K562 (cell line): ENCODE results near the gene LRRC25. TPM values are rescaled to one million over a fixed set of nuclear protein-coding genes. Genes with fewer than 3 reads are reported as not detected.

Source experiments
- ATAC-seq: fragments of 200-7000 bp; cut with Tn5 transposase; 3 replicates; pipeline ENCODE4 v1.9.1; 2020; ENCODE audit warnings: moderate library complexity
- BruUV-seq: library from RNA; stranded (reverse); fragments of 400-500 nt; replicated peaks from 2 replicates; lab custom pipeline; 2021; lab: Mats Ljungman, UMichigan
- CTCF ChIA-PET: fragments of 300-600 bp; formaldehyde crosslinking; extraction: SDS; loops from one replicate; lab custom pipeline; 2021; ENCODE audit warnings: low intra/inter-chr PET ratio; lab: Yijun Ruan, JAX
- POLR2A ChIA-PET: fragments of 300-600, 350-650 bp; sonication (Branson Sonifier 250); formaldehyde crosslinking; extraction: SDS; loops from one replicate; lab custom pipeline; 2021; ENCODE audit warnings: antibody characterized with exemption, inconsistent platforms; lab: Yijun Ruan, JAX
- DNase-seq, 4 experiments: peaks; one replicate each; pipeline versions ENCODE4 v3.0.0 to v3.0.0-alpha.2; 2011 to 2018; ENCODE audit warnings: low spot score in 3 of 4, mixed read lengths in 3 of 4; ENCODE audit errors: extremely low read depth in 1 of 4
- FAIRE-seq: peaks from 2 replicates; lab custom pipeline; 2011; peaks lifted over from hg19 to GRCh38; lab: Jason Lieb, UNC
- H2AFZ ChIP-seq: 2 replicates; pipeline ENCODE4 v1.6.0; 2011; ENCODE audit warnings: low read depth, low read length, control low read depth, inconsistent platforms
- H3K27ac ChIP-seq: fragments of 200-600 bp; 3 replicates; pipeline ENCODE4 v1.8.0; 2011; ENCODE audit warnings: low read depth, mild to moderate bottlenecking, control low read depth, inconsistent platforms, low read length, moderate library complexity, mixed read lengths; ENCODE audit errors: extremely low read depth
- H3K27me3 ChIP-seq, 2 experiments: fragments of 300-600 bp in 1 of 2; 2 replicates in 1 of 2; 3 replicates in 1 of 2; pipeline versions ENCODE4 v1.6.0 to v1.8.0; 2011; ENCODE audit warnings: inconsistent platforms in 2 of 2, low read length in 2 of 2, mild to moderate bottlenecking in 1 of 2, mixed read lengths in 1 of 2, moderate library complexity in 1 of 2; ENCODE audit not compliant: control insufficient read depth in 2 of 2, insufficient read depth in 2 of 2
- H3K36me3 ChIP-seq: fragments of 300-600 bp; 3 replicates; pipeline ENCODE4 v1.8.0; 2011; ENCODE audit warnings: mild to moderate bottlenecking, low read length, inconsistent platforms; ENCODE audit not compliant: control insufficient read depth, insufficient read depth
- H3K4me1 ChIP-seq, 2 experiments: fragments of 200-600 bp in 1 of 2; replicated peaks in 1 of 2; 2 replicates in 1 of 2; 3 replicates in 1 of 2; pipeline versions ENCODE4 v1.5.1 to v1.8.0; 2011; ENCODE audit warnings: inconsistent platforms in 2 of 2, low read length in 2 of 2, mild to moderate bottlenecking in 1 of 2, mixed read lengths in 1 of 2, moderate library complexity in 1 of 2; ENCODE audit not compliant: control insufficient read depth in 2 of 2, insufficient read depth in 2 of 2
- H3K4me2 ChIP-seq: 2 replicates; pipeline ENCODE4 v1.6.1; 2011; ENCODE audit warnings: low read length, control low read depth, inconsistent platforms, mixed read lengths; ENCODE audit not compliant: insufficient read depth
- H3K4me3 ChIP-seq: fragments of 200-600 bp; sonication (generic), shearing (Covaris generic); 2 replicates; pipeline ENCODE4 v1.5.1; 2016; ENCODE audit warnings: control low read depth, inconsistent platforms
- H3K79me2 ChIP-seq: fragments of 200-600 bp; 3 replicates; pipeline ENCODE4 v1.8.0; 2011; ENCODE audit warnings: low read length, inconsistent platforms; ENCODE audit not compliant: control insufficient read depth, insufficient read depth
- H3K9ac ChIP-seq, 2 experiments: 2 replicates each; pipeline versions ENCODE4 v1.6.0 to v1.6.1; 2011; ENCODE audit warnings: low read depth in 2 of 2, low read length in 2 of 2, control low read depth in 1 of 2, inconsistent platforms in 1 of 2, mild to moderate bottlenecking in 1 of 2, mixed read lengths in 1 of 2; ENCODE audit not compliant: insufficient read depth in 1 of 2
- H3K9me1 ChIP-seq: one replicate; pipeline ENCODE4 v1.6.0; 2011; ENCODE audit warnings: inconsistent platforms, mild to moderate bottlenecking, low read length, moderate library complexity; ENCODE audit not compliant: control insufficient read depth, insufficient read depth
- H3K9me3 ChIP-seq: replicated peaks from 2 replicates; pipeline ENCODE4 v1.5.1; 2011; ENCODE audit warnings: low read depth, low read length, inconsistent platforms; ENCODE audit not compliant: control insufficient read depth, insufficient read depth
- H4K20me1 ChIP-seq: replicated peaks from 2 replicates; pipeline ENCODE4 v1.6.1; 2011; ENCODE audit warnings: low read length, inconsistent platforms, mixed read lengths; ENCODE audit not compliant: control insufficient read depth, insufficient read depth
- E2F3 ChIP-seq: fragments of 250-450 bp; sonication (Bioruptor Pico); IDR thresholded peaks from 2 replicates; pipeline ENCODE4 v1.4.0; 2020; ENCODE audit warnings: mild to moderate bottlenecking
- FOXP1 ChIP-seq: sonication (generic); formaldehyde crosslinking; IDR thresholded peaks from 2 replicates; pipeline ENCODE4 v1.8.0; 2022; ENCODE audit warnings: mild to moderate bottlenecking, missing genetic modification reagents
- SMARCA5 ChIP-seq: fragments of 450-650 bp; IDR thresholded peaks from 2 replicates; pipeline ENCODE4 v1.6.1; 2016
- WHSC1 ChIP-seq: IDR thresholded peaks from one replicate; pipeline ENCODE4 v1.6.1; 2012; ENCODE audit warnings: low read length, control low read depth, inconsistent platforms
- WGBS: fragments of 100-300 bp; shearing (Covaris generic); methylation state at CpG from one replicate; pipeline ENCODE4 v1.1.6; 2016; ENCODE audit warnings: low coverage, mixed read lengths; ENCODE audit not compliant: insufficient coverage; ENCODE audit errors: missing lambda C conversion rate; 5-methylcytosine and 5-hydroxymethylcytosine counted together
- in situ Hi-C: fragments of 300-500 bp; cut with MboI; formaldehyde crosslinking; loops from 4 replicates; pipeline ENCODE4 v1.15.0; 2018; ENCODE audit warnings: inconsistent platforms, mixed read lengths
- intact Hi-C: fragments of 100-400 bp; cut with micrococcal nuclease; formaldehyde crosslinking; loops from 2 replicates; pipeline ENCODE4 v1.14.2; 2022
- polyA plus RNA-seq, 8 experiments: library from polyadenylated mRNA; depleted of rRNA in 4 of 8; stranded (reverse) in 5 of 8; unstranded in 3 of 8; fragments of >200 nt; fragmentation: Nextera tagmentation in 2 of 8; fragmentation: Illumina TruSeq in 1 of 8; extraction: Ambion mirVana in 2 of 8; extraction: Trizol in 1 of 8; gene quantifications; 2 replicates each; pipeline versions ENCODE4 v1.2.1 to v1.2.3, GENCODE V29; 2011 to 2014; ENCODE audit warnings: inconsistent platforms in 1 of 8, missing spikeins in 1 of 8
- total RNA-seq, 7 experiments: library from RNA; depleted of rRNA in 6 of 7; stranded (reverse); fragments of >200 nt in 6 of 7; fragmentation: Illumina TruSeq in 2 of 7; extraction: Trizol in 2 of 7; gene quantifications; 2 replicates each; pipeline versions ENCODE4 v1.2.1 to v1.2.3, GENCODE V29; 2011 to 2021; ENCODE audit warnings: low replicate concordance in 1 of 7
- TF ChIP-seq, protein P1 (sequence below): IDR thresholded peaks from 3 replicates; pipeline ENCODE4 v1.6.1; 2011; ENCODE audit warnings: borderline replicate concordance, mild to moderate bottlenecking; ENCODE audit not compliant: insufficient read length, insufficient read depth
- TF ChIP-seq, protein P2 (sequence below), 2 experiments: fragments of 450-650 bp; formaldehyde crosslinking in 1 of 2; IDR thresholded peaks; 2 replicates each; pipeline versions ENCODE4 v1.4.0 to v1.6.1; 2014 to 2020; ENCODE audit warnings: mild to moderate bottlenecking in 2 of 2, borderline replicate concordance in 1 of 2, low read depth in 1 of 2
- TF ChIP-seq, protein P3 (sequence below): fragments of 250-450 bp; sonication (Bioruptor Pico); IDR thresholded peaks from 2 replicates; pipeline ENCODE4 v1.4.0; 2020; ENCODE audit warnings: mild to moderate bottlenecking, moderate library complexity, borderline replicate concordance

LRRC25 gene
- total and polyA plus RNA-seq, 9 of the 15 experiments (the other 6 are each of a cell fraction or from before 2014, with no cell fraction given), result 0.07 to 0.36 (median 0.10) TPM; not detected in 3

DNA sequence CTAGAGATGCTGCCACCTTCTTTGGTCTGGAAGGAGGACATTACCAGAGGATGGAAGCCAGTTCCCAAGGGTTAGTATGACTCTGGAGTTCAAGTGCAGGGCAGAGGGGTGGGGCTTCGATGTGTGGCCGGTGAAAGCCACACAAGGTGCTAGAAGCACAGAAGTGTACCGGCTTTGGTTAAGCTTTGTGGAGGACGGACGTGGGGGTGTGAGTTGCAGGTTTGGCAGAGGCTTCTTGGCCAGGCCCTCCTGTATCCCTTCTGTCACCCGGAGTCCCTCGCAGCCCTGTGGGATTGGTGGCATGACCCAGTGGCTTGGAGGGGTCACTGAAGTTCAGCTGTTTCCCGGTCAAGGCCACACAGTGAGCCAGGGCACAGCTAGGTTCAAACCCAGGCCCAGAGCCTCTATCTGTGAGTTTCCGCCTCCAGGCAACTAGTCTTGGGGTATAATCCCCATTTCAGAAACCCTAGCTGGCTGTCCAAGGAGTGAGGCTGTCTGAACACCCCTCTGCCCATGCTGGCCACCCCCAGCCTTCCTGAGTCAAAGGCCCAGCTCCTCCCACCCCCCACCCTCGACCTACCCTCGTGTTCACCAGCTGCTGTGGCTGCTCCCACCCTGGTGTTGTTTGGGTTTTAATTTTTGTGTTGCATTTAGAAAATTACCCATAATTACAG lies 17.2 kb upstream of the LRRC25 start:
- Histone ChIP-seq H4K20me1 (no peaks in the 10 kb centered on the region), H3K4me2 (peak overlapping the region; percentile 88), H3K4me1 (peaks cover 41 to 70% of the 10 kb centered on the region in 2 experiments), H2AFZ (peak overlapping the region; percentile 91), H3K79me2 (peaks cover 19% of the 10 kb centered on the region), H3K9me1 (no peaks in the 10 kb centered on the region), H3K36me3 (no peaks in the 10 kb centered on the region), H3K4me3 (peak overlapping the region; percentile 42), H3K27me3 (no peaks in the 10 kb centered on the region), H3K9me3 (no peaks in the 10 kb centered on the region), H3K27ac (peak overlapping the region; percentile 97), H3K9ac (peak overlapping the region; percentile 82 to 93)
- DNase-seq (peak; percentile 42 to 91 (median 60)), ATAC-seq (peak; percentile 20), FAIRE-seq (peak; percentile 91)
- intact Hi-C loops (loop anchor here (2.0 to 5.0 kb wide), 3 partner anchors 134 to 352 kb away; partner anchors contain the start of genes JUND and RAB3A), in situ Hi-C loops (loop anchor here (10.0 kb wide), 1 partner anchor 320 kb away; the partner anchor contains the start of gene MAST3)
- WGBS, result 0% methylated on average over 11 of the region's 11 CpGs
- POLR2A ChIA-PET, result interaction anchor here (0.5 to 11.1 kb wide), 11 partner anchors 14 to 295 kb away, joined by 3 to 244 read pairs (median 3); partner anchors contain the start of genes GDF15 and JUND
- CTCF ChIA-PET, result interaction anchor here (0.8 to 0.9 kb wide), 2 partner anchors 13 to 65 kb away, joined by 3 to 4 read pairs; no protein-coding TSS in a partner anchor
- BruUV-seq, result TSS peak; percentile 89
- TF ChIP-seq, protein P1, sequence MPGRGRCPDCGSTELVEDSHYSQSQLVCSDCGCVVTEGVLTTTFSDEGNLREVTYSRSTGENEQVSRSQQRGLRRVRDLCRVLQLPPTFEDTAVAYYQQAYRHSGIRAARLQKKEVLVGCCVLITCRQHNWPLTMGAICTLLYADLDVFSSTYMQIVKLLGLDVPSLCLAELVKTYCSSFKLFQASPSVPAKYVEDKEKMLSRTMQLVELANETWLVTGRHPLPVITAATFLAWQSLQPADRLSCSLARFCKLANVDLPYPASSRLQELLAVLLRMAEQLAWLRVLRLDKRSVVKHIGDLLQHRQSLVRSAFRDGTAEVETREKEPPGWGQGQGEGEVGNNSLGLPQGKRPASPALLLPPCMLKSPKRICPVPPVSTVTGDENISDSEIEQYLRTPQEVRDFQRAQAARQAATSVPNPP, result no peak
- no peak for TF ChIP-seq SMARCA5
- TF ChIP-seq, protein P2, sequence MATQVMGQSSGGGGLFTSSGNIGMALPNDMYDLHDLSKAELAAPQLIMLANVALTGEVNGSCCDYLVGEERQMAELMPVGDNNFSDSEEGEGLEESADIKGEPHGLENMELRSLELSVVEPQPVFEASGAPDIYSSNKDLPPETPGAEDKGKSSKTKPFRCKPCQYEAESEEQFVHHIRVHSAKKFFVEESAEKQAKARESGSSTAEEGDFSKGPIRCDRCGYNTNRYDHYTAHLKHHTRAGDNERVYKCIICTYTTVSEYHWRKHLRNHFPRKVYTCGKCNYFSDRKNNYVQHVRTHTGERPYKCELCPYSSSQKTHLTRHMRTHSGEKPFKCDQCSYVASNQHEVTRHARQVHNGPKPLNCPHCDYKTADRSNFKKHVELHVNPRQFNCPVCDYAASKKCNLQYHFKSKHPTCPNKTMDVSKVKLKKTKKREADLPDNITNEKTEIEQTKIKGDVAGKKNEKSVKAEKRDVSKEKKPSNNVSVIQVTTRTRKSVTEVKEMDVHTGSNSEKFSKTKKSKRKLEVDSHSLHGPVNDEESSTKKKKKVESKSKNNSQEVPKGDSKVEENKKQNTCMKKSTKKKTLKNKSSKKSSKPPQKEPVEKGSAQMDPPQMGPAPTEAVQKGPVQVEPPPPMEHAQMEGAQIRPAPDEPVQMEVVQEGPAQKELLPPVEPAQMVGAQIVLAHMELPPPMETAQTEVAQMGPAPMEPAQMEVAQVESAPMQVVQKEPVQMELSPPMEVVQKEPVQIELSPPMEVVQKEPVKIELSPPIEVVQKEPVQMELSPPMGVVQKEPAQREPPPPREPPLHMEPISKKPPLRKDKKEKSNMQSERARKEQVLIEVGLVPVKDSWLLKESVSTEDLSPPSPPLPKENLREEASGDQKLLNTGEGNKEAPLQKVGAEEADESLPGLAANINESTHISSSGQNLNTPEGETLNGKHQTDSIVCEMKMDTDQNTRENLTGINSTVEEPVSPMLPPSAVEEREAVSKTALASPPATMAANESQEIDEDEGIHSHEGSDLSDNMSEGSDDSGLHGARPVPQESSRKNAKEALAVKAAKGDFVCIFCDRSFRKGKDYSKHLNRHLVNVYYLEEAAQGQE (IDR thresholded peaks at IDR 0.05; ENCODE audit: borderline replicate concordance), result no peak
- TF ChIP-seq, protein P2 (CRISPR knock-in tag; IDR thresholded peaks at IDR 0.05; ENCODE audit: low read depth), result 0 out of 2 replicates have a peak, but pooled peaks have one; percentile 36
- peak; percentile 77 for TF ChIP-seq FOXP1 (CRISPR knock-in tag)
- TF ChIP-seq E2F3 (CRISPR knock-in tag), result 0 out of 2 replicates have a peak, but pooled peaks have one; percentile 24
- TF ChIP-seq WHSC1, result no peak
- TF ChIP-seq, protein P3, sequence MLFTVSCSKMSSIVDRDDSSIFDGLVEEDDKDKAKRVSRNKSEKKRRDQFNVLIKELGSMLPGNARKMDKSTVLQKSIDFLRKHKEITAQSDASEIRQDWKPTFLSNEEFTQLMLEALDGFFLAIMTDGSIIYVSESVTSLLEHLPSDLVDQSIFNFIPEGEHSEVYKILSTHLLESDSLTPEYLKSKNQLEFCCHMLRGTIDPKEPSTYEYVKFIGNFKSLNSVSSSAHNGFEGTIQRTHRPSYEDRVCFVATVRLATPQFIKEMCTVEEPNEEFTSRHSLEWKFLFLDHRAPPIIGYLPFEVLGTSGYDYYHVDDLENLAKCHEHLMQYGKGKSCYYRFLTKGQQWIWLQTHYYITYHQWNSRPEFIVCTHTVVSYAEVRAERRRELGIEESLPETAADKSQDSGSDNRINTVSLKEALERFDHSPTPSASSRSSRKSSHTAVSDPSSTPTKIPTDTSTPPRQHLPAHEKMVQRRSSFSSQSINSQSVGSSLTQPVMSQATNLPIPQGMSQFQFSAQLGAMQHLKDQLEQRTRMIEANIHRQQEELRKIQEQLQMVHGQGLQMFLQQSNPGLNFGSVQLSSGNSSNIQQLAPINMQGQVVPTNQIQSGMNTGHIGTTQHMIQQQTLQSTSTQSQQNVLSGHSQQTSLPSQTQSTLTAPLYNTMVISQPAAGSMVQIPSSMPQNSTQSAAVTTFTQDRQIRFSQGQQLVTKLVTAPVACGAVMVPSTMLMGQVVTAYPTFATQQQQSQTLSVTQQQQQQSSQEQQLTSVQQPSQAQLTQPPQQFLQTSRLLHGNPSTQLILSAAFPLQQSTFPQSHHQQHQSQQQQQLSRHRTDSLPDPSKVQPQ (CRISPR knock-in tag), result no peak
